Left hindlimb (tissue), 1 donor: ENCODE data around the gene NTSR1.
A peak's percentile ranks its signal among the peaks of the same experiment; 100 is the strongest.

Experiments
- DNase-seq: peaks from one replicate; pipeline ENCODE4 v3.0.0-alpha.2; 2018

The NTSR1 gene

DNA sequence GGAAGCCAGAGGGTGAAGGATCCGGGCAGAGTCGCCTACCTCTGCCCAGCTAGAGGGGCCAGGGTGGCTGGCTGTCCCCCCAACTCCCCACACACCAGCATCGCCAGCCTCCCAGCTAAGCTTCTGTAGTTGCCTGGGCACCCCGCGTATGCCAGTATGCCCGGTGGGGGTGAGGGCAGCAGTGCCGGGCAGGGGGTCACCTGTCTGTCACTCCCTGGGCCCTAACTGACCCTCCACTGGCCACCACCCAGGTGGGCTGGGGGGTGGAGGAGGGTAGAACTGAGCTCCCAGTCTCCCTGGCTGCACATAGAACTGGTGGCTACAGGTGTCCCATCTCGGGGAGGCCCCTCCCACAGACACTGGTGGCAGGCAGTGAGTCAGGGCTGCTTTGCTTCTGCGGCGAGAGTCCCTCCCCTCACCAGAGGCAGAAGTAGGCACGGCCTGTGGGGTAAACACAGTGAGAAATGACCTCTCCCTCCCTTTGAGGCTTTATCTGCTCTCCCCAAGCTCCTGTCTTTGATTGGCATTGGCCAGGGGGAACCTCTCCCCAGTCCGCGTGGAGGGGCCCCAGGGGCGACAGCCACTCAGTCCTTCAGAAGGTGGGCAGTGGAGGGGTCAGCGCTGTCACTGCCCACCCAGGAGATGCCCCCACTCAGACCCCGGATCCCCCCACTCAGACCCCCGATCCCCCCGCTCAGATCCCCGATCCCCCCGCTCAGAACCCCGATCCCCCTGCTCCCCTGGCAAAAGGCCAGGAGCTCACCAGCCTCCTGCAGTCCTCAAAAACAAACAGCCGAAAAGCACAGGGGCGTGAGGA lies 2.5 kb downstream of the NTSR1 start:
- DNase-seq, result no peak

GRCh38 chr20:62711703-62712101 lies 3.1 kb downstream of the NTSR1 start:
- no peak for DNase-seq

DNA sequence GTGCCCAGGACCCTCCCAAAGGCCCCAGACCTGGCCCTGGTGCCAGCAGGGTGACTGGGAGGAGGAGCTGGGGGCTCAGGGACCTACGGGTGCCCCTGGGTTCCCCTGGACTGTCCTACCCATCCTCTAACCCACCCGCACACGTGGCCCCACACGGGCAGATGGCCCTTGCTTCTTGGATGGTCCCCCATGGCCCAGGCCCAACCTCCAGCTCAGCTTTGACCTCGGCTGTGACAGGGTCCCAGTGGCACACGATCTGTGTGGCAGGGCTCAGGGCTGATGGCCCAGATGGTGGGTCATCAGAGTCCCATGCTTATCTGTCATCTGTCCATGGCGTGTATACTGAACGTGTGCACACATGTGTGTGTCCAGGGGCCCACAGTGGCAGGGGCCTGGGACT lies 4.0 kb downstream of the NTSR1 start:
- no peak for DNase-seq

DNA sequence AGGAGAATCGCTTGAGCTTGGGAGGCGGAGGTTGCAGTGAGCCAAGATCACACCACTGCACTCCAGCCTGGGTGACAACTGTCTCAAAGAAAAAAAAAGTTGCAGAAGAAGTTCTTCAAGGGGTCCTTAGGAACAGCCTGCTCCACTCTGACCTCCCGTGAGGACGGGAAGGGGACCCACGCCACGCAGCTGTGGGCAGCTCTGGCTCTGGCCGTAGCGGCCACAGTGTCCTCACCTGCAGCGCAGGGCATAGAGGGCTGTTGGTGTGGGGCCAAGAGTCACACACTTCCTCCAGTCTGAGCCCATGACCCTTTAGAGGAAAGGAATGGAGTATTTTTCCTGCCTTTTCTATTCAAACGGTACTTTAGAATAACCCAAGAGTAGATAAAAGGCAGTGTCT lies 5.4 kb downstream of the NTSR1 start:
- DNase-seq, result no peak

DNA sequence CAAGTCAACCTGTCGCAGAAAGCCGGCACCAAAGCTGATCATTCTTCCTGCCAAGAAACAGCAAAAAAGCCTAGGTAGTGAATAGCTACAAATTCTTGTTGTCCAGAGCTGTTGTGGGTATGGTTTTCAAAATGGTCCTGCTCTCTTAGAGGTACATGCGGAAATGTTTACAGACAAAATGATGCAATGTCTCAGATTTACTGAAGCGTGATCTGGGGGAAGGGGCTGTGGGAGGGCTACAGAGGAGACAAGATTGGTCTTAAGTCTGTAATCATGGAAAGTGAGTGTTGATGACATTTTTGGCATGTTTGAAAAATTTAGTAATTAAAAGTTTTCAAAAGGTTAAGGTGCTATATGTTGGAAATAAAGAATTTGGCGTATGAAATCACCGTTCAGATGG lies 6.2 kb downstream of the NTSR1 start:
- DNase-seq, result no peak

DNA sequence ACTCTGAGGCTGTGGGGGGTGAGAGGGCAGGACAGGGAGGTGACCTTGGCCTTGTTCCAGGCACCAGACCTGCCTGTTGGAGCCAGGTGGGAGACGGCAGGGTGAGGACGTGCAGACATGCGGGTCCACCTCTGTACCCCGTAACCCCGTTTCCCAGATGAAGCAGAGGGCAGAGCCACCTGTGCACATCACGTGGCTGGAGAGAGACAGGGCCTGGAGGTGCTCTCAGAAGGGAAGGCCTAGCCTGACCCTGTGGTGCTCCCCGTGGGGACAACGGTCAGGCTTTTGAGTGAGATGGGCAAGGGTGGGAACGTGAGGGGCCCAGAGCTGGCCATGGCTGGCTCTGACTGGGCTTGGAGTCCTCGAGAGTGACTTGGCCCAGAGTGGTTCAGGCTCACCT lies 6.6 kb downstream of the NTSR1 start:
- DNase-seq, result no peak

DNA sequence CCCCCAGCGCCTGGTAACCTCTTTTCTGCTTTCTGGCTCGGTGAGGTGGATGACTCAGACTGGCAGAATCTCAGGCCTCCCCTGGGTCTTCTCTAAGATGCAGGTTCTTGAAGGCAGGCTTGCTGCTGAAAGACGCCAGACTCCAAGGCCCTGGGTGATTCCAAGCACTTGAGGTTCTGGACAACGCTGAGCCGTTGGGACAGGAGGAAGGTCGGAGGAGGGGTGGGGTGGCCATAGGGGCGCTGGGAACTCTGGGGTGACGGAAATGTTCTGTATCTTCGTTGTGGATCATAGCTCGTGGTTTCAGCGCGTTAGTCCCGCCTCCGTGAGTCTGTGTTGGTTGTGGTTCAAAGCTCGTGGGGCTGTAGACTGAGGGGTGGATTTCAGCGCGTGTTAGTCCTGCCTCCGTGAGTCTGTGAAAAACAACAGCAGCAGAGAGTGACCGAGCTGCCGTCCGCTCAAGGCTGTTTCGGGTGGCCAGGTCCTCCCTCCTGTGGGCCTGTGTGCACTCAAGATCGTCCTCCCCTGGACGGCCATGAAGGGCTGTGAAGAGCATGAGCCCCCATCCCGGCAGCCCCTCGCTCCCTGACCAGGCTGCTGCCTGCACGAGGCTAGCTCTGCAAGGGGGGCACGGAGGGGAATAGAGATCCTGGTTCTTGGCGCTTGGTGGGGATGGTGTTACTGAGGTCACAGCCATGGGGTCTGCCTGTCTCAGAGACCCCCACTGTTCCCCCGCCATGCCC lies 7.7 kb downstream of the NTSR1 start:
- DNase-seq, result no peak

DNA sequence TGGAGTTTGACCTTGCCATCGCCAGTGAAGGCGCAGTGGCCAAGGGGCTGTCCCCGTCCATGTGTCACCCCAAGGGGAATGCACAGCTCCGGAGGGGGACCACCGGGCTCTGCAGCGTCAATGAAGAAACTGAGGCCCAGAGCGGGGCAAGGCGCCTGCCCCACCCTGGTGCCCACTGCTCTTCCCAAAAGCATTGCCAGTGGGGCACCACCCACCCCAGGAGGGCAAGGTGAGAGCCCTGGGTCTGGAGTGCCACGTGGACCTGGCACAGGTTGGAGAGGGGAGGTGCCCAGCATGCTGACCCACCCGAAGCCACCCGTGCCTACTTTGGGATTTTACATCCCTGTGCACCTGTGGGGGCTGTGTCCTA lies 8.3 kb downstream of the NTSR1 start:
- DNase-seq, result no peak

DNA sequence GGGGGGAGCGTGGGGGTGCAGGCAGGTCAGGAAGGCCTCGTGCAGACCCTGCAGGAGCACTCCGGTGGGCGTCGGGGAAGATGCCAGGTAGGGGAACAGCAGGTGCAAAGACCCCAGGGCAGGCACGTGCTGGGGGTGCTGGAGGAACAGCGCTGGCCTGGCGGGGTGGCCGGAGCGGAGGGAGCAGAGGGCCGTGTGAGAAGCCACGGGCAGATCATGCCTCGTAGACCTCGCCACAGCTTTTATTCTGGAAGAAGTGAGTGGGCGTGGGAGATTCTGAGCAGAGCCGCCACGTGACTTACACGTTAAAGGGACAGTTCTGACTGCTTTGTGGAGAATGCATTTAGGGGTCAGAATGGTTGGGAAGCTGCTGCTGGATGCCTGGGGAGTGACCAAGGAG lies 9.3 kb downstream of the NTSR1 start:
- no peak for DNase-seq

- DNase-seq, result no peak
Observed at GRCh38 chr20:62718546-62718945, 9.9 kb downstream of the NTSR1 start.

- no peak for DNase-seq
Observed at GRCh38 chr20:62719250-62719935, 10.8 kb downstream of the NTSR1 start.

DNA sequence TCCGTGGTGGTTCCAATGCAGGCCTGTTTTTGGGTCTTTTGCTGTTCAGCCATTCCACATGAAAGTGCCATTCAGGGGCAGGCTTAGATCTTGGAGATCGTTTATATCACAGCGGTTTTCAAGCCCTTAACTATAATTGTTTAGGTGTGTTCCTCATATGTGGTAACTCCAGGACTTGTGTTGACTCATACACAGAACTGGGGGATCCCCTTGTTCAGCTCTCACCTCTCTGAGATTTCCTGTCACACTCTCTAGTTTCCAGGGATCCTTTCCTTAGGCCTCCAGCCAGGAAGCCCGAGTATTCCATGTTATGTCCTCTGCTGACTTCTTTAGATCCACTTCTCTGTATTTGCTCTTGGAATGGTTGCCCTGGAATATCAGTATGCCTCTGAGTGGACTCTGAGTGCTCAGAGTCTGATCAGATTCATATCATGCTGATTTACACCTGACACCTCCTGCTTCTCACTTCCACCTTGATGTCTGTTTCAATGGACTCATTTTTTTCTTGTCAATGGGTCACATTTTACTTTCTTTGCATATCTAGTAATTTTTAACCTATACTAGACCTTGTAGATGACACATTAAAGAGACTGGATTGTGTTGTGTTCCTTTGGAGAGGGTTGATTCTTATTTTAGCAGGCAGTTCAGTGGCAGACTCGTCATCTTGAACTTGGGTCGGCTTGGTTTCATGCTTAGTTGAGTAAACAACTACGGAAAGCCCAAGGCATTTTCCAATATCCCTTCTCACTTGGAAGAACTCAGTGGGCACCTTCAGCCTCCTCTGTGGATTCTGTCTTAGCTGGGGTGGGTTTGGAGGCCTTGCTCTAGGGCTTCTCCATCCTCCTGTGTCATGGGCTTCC lies 13.1 kb downstream of the NTSR1 start:
- DNase-seq, result no peak

GRCh38 chr20:62722627-62723026 lies 14.0 kb downstream of the NTSR1 start:
- DNase-seq, result no peak

DNA sequence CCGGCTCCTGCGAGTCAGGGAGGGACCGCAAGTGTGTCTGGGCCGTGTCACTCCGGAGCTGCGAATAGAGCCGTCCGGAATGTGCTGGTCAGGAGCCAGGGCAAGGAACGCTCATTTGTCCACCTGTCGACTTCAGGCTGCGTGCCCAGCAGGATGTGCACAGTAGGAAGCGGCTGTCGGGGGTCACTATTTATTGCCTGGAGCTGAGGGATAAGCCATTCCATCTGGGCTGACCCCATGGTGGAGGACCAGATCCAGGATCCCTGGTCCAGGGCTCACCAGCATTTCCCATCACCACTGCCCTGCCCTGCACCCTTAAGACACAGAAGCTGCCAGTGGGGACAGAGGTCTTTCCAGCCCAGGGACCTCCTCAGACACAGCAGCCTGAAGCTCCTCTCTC lies 14.7 kb downstream of the NTSR1 start:
- peak; percentile 71 for DNase-seq

DNA sequence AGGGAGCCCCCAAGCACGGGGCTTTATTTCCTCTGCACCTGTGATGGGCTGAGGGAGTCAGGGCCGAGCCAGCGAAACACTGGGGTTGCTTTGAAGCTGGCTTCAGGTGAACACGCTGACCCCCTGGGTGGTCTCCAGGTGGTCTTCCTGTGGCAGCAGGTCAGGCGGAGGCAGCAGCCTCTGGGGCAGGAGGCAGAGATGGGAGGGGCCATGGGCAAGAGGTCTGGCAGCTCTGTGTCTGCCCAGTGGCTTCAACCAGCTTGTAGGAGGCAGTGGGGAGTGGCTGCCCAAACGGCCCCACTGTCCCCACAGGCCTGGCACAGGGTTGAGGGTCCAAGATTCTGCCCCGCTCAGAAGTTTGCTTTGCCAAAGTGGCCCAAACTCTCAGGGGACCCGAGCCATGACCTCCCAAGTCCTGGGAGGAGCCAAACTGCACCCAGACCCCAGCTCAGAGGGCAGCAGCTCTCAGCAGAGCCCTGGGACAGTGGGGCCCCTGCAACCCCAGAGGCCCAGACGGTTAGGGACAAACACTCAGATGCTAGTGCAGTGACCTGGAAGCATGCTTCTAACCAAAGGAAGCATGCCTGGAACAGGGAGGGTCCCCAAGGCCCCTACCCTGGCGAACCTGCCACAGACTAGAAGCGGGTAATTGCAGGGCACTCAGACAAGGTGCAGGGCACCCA lies 15.3 kb downstream of the NTSR1 start:
- no peak for DNase-seq

GRCh38 chr20:62724692-62725595 lies 16.3 kb downstream of the NTSR1 start:
- DNase-seq, result peak; percentile 4

DNA sequence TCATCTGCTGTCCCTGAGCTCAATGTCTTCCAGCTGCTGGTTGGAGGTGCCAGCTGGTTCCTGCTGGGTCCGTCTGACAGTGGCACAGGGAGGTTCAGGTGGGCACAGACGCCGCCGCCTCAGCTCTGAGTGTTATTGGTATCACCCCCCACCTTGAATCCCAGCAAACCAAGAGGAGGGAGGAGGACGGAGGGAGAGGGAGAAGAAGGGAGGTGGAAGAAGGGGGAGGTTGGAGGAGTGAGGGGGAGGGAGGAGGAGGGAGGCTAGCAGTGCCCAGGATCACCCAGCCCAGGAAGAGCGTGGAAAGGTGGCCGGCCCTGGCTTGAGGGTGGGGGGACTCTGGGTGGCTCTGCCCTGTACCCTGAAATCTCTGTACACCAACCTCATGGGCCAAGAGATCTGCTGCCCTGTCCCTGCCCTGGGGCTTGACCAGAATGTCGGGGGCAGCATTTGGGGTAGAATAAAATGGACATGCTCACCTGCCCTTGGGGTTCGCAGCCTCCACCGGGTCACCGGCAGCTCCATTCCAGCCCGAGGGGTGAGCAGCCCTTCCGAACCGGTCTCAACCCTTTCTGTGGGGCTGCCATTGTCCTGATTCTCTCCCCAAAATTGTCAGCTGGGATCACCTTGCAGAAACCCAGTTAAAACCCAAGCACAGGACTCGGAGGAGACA lies 17.1 kb downstream of the NTSR1 start:
- DNase-seq, result peak; percentile 5

GRCh38 chr20:62726276-62726675 lies 17.6 kb downstream of the NTSR1 start:
- DNase-seq, result peak; percentile 4

DNA sequence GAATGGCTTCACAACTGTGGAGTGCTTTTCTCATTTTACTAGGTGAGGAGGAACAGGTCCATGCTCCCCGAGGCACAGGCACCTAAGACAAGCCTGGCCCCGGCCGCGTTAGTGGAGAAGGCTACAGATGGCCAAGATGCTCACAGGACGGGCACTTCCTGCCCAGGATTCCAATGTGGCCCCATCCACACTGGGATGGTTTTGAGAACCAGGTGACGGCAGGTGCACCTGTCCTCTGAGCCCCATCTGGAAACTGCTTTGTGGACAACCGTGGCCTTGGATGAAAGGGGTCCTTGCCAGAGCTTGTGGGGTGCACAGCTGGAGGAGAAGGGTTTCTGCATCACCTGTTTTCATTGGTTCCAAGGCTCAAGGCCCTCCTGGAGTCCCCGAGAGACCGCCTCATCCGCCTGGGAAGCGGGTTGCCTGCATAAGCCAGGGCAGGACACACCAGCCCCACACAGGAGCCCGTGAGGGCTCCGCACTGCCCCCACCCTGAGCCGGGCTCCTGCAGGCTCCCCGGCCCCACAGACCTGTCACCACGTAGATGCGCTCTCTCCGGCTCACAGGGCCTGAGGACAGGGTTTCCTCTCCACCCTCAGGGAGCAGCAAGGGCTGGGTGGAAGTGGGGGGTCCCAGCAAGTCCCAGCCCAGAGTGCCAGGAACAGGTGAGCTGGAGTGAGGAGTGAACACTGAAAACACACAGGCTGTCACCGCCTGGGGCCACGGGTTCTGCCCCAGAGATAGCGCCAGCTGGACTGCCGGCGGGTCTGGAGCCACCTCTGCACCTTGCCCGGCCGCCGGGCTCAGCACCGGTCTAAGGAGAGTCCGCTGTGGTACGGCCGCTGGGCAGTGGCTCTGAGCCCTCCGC lies 18.3 kb downstream of the NTSR1 start:
- peak; percentile 23 for DNase-seq
